ENCODE data around the gene ADAMTS2.
A peak's percentile ranks its signal among the peaks of the same experiment; 100 is the strongest.

Gene ADAMTS2

DNA sequence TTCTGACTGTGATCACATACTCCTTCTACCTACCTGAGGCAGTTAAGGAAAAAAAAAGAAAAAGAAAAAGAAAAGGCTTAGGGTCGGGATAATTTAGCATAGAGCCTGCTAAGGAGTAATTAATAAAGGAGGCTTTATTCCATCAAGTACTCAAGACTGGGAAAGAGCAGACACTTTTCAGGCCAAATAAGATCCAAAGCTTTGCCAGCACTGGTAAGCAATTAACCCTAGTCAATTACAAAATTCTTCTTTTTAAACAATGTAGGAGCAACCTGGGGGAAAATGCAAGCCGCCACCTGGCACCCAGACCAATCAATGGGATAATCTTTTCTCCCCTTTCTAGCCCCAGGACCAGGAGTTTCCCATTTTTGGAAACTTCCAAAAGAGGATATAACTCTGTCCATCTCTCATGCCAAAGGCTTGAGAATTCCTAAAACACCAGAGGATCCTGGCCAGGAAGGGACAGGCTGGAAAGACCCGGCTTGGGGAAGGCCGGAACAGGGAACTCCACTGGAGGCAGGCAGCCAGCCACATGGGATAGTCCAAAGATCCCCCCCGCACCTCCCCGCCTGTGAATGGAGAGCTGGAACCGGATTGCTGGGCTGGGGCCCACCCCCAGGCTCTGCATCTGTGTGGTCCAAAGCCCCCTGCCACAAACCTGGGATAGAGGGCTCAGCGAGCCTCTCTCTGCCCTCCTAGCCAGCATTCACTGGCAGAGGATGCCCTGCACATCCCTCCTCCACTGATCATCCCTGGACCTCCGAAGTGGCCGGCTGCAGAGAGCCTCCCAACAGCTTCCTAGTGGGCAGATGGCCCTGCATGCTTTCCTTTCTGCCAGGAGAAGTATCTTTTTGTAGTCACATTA, 167.3 kb downstream of the ADAMTS2 start:
- no peak for DNase-seq (ENCODE audit: low read depth)

DNA sequence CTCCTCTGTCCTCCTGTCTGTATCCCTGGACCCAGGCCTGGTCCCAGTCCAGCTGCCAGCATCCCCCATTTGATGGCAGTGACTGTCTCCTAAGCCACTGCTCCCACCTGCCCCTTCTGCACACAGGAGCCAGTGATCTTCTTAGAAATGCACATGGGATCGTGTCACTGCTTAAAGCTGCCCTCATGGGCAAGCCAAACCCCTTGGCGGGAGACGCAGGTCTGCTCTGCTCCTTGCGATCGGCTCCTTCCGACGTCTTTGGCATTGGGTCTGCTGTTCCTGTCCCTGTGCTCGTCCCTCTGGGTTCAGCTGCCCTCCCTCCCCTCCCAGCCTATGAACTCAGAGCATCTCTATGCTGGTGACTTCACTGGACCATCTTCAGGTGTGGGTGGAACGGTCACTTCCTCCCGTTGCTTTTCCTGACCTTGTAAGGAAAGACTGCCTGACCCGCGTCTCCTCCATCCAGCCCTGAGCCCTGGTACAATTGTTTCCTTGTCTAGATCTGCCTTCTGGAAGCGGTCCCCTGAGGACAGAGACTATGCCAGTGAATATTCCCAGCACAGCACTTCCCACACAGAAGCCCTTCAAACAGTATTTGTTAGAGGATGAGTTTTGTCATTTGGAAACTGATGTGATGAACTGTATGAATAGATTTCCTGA, 168.6 kb downstream of the ADAMTS2 start:
- DNase-seq (ENCODE audit: low read depth), result no peak

DNA sequence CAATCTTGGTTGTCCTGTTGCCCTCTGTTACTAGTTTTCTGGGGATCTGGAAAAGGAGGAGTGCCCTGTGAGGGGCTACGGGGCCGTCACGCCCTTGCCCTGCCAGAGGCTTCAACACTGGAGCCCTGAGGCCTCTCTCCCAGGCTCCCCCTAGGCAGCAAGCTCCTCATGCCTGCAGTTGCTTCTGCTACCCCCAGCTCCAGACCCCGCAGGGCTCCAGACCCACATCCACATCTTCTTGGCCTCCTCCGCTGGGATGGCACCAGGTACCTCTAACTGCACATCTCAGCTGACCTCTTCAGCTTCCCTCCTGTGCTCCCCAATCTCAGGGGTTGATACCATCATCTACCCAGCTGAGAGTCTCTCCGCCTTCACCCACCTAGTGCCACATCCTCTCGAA, 169.1 kb downstream of the ADAMTS2 start:
- DNase-seq (ENCODE audit: low read depth), result no peak

DNA sequence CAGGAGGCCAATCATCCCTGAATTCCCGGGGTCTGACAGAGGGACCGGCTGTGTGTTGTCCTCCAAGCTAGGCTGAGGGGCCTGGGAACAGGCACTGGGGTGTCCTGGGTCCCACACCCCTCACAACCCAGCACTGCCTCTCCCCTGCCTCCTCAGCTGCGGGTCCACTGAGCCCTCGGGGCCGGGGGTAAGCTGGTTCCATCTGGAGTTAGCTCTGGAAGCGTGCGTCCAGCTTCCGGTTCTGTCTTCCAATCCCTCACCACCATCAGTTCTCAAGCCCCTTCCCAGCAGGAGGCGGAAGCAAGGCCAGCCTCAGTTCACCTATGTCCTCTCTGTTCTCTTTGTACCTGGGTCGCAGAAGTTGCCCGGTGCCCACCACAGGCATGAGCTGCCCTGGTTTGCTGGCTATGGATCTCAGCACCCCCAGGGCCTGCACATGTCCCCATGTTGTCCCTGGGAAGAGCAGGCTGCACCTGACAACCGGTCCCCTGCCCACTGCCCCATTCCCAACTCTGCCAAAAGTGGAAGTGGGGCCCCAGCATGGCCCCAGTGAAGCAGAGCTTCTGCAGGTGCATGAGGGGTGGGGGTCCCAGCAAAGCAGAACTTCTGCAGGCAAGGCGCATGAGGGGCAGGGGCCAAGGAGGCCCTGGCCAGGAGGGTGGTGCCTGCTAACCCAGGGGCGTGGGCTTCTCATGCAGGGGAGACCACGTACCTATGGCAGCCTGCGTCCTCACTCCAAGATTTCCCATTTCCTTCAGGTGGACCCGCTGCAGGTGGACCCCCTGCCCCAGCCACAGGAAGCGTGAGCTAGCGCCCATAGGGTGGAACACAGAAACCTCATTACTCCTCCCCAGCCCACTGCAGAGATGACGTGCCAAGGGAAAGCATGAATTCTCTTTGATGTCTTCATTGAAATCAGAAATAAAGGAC, 173.2 kb downstream of the ADAMTS2 start:
- DNase-seq (ENCODE audit: low read depth), result no peak

DNA sequence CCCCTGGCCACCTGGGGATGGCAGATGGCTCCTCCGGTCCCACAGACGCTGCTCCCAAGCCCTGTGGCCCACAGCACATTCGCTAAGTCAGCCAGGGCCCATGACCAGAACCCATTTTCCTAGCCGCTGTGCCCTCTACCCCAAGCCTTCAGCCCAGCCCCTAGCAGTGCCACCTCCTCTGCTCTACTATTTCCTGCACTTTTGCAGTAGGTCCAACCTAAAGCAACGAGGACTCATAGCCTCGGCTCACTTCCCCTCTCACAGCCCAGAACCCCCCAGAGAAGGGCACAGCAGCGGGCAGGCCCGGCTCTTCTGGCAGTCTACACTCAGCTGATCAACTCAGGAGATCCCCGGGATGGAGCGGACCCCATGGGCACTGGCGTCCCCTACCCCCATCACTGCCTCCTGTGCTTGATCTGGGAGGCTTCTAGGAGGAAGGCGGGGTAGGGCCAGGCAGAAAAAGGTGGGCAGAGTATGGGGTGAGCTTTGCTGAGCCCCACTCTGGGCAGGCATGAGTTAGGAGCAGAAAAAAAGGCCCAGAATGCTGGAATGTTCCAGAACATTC, 173.9 kb downstream of the ADAMTS2 start:
- no peak for DNase-seq (ENCODE audit: low read depth)

DNA sequence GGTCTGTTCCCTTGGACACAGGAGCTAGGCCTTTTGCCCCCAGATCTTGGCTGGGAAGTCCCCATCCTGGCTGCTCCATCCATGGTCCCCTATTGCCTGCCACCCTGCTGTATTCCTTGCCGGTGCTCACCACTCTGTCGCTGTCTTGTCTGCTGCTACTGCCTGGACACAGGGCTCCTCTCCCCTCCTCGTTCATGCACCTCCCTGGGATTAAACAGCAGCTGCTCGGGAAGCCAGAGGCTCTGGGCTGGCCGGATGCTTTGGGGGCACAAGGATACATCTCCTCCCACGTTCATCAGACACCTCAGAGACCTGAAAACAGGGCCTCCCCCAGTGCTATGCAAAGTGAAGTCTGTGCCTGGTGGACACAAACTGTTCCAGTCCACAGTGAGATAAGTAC, 174.7 kb downstream of the ADAMTS2 start:
- DNase-seq (ENCODE audit: low read depth), result no peak

DNA sequence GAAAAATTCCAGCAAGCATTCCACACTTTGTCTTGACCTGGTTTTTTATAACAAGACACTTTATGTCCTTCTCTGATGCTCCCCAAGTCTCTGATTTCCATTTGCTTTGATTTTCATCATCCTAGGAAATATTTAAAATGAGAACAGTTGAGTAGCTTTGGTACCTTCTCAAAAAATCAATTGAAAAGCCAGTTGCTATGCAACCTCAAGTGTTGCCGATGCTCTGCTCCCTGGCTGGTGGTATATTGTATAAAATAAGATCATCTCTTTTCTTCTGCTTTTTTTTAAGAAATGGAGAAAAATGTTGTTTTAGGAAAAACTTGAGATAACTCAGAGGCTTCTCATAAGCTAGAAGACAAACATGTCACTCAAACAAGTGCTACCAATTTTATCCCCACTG, 175.4 kb downstream of the ADAMTS2 start:
- no peak for DNase-seq (ENCODE audit: low read depth)

DNA sequence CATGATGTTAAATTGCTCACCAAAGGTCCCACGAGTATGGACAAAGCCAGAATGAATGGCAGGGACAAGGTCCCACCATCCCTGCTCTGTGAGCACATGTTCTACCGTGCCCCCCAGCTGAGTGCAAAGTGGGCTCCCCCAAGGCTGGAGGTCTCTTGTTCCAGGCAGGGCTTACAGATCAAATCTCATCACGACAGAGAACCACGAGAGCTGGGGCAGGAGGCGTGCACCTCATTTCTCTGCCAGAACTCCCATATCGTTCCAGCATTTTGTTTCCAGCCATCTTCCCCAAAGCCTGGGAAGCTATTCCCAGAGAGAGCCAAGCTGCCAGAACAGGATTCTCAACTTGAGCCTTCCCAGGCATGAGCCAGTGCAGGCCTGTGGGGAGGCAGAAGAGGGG, 176.6 kb downstream of the ADAMTS2 start:
- no peak for DNase-seq (ENCODE audit: low read depth)

DNA sequence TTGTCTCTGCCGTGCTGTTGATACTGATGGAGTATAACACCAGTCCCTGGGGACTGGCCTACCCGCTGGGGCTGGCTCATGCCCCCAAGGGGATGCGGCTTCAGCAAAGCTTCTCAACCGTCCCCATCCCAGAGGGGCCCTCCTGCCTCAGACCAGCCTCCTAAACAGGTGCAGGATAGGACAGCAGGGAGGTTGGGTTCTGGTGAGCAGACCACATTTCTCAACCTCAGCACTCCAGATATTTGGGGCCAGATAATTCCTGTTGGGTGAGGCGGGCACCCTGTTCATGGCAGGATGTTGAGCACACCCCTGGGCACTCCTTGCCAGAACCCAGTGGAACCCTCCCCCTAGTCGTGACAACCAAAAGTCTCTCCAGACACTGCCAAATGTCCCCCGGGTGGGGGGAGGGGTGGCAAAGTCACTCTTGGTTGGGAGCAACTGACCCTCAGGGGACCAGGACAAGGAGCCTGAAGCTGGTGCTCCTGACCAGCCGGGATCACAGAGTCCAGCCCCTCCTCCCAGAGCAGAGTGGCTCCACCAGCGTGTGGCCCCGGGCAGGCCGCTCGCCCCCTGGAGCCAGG, 177.3 kb downstream of the ADAMTS2 start:
- DNase-seq (ENCODE audit: low read depth), result no peak

DNA sequence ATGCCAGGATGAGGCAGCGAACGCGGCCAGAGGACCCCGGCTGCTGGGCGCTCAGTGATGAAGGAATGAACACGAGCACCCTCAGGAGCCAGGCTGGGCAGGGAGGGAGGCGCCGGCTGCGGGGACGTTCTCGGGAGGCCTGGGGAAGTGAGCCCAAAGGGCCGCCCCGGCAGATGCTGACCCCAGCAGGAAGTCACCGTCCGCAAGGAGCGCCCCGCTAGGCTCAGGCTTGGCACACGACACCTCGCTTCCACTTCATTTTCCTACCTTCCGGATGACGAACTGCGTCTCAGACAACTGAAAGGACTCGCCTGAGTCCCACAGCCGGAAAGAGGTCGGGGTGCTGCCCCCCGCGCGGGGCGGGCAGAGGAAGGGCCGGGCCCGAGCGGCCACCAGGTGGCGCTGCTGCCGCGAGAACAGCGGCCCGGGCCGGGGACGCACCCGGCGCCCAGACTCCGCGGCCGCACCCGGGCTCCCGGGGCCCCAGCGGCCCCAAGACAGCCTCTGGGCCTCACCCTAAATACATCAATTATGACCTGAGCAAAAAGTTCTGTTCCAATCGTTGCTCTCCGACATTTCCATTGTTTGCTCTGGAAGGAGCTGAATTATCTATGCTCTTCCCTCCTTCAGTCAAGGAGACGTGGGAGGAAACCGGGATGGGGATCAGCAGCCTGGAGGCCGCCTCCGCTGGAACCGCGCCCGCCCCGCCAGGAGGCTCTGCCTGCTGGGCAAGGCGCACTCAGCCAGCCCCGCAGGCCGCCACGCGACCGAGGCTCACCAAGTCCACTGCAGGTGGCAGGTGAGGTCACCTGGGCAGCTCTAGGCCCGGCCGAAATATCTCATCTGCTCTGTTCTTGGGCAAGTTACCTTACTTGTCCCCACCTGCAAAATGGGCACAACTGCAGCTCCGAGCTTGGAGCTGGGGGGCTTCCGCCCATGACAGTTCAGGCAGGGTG, 178.1 kb downstream of the ADAMTS2 start:
- peak; percentile 65 for DNase-seq (ENCODE audit: low read depth)

DNA sequence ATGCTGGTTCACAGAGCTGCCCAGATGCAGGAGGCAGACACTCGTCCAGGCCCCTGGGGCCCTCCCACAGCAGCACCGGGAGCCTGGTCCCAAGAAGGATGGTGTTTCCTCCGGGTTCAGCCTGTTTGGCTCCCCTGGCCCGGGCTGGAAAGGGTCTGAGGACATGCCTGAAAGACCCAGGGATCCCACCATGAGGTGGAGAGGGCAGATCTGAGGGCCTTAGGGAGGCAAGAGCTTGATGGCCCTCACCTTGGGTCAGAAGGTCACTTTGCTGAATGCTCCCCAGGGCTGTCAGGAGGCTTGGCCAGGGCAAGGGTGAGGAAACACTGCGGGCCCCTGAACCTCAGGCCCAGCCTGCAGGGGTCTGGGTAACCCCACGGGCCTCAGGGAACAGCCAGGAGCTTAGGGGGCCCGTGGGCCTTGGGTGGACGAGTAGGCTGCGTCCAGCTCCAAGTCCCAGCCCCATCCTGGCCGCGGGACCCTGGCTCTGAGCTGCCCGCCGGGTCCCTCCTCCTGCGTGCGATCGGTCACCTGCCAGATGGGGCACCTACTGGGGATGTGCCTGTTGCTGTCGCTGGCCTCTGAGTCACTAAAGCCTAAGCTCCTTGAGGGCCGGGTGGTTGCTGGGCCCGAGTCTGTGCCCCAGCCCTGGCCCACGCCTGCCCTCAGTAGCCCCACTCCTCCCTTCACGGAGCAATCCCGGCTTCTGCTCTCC, 178.9 kb downstream of the ADAMTS2 start:
- DNase-seq (ENCODE audit: low read depth), result no peak

DNA sequence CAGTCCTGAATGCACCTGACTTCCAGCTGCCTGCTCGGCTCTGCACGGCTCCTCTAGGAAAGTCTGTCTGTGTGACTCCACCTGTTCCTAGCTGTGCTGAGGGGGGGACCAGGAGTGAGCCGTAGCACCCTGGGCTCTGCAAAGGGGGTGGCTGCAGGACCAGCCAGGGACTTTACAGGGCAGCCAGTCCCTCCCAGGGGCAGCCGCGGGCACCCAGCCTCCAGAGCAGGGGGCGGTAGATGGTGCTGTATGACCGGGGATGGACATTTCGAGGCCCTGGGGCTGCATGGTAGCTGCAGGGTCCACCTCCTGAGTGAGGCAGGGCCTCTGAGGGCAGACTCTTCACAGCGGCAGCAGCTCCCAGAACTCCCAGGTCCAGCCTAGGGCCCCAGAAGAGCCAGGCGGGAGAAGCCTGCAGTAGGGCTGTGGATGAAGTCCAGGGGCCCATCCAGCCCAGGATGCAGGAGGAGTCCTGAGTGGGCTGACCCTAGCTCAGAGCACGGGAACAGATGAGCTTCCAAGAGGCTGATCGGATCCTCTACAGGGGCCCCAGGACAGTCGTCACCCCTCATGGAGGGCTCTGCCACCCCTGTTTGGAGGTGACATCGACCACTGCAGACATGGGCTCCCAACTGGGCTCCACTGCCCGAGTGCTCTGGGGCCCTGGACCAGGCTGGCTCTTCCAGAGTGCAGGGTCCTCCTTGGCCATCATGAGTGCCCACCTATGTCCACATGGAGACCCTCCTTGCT, 179.7 kb downstream of the ADAMTS2 start:
- DNase-seq (ENCODE audit: low read depth), result no peak

DNA sequence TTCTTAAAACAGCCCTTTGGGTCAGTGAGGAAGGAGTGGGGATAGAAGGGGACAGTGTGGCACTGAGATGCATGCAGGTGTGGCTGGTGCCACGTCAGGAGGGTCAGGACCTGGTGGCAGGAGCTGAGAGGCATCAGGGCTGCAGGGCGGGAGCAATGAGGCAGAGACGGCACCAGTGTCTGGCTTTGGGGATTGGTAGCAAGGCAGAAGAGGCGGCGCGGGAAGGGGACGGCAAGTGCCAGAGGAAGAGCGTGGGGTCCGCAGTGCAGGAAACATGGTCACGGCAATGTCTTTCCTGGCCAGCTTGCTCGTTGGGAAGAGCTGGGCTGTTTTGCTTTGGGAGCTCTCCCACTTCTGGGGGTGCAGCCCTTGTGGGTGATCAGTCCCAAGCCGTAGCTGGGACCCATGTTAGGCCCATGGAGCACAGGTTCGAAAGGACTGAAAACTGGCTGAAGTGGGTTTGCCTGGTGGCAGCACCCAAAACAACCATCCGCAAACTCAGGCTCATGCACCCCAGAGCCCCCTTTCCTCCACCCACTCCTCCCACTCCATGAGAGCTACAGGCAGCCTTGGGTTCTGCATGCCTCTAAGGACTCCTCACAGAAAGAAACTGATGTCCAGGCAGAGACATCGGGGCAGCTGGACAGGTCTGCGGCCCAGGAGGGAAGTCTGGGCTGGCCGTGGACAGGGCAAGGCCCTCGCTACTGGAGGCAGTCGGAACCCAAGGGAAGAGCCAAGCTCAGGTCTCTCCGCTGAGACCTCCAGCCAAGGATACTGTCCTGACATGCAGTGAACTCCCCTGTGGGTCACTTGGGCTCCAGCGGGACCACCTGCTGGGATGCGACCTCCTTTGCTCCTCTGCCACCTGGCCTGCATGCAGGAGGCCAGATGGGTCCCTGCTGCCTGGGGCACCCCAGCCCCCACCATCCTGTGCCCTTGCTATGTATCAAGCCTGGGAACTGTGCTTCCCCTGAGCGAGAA, 180.6 kb downstream of the ADAMTS2 start:
- no peak for DNase-seq (ENCODE audit: low read depth)

DNA sequence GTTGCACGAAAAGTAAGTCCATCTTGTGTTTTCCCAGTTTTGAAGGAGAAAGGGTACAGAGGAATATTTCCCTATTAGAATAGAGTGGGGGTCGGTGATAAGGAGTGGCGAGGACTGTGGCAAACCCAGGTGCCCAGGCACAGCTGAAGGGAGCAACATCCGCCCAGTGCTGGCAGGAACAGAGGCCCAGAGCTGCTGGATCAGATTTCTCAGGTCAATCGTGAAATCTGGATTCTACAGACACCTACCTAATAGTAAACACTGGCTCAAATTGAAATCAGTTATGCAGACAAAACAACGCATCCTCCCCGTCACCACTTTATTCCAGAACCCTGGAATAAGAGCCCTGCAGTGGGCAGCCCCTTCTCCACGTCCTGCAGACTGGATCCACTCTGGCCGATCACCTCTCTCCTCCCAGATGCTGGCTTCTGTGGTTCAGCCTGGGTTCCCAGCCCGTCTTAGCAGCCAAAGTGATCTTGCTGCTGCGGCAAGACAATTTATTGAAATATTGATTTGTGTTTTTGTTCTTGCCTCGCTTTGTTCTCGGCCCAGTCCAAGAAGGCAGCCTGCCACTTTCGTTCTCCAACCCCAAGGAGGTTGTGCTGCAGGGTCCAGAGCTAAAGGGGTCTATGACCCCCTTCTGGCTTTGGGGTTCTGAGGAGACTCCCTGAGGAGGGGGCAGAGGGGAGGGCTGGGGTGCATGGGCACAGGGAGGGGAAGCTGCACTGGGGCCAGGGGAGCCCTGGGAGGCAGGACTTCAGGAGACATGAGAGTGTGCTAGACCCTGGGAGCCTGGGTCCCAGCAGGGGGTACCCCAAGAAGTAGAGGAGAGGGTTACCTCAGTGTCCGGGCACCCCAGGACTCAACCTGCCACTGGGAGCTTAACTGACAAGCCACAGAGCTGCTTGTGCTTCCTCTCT, 181.8 kb downstream of the ADAMTS2 start:
- no peak for DNase-seq (ENCODE audit: low read depth)

DNA sequence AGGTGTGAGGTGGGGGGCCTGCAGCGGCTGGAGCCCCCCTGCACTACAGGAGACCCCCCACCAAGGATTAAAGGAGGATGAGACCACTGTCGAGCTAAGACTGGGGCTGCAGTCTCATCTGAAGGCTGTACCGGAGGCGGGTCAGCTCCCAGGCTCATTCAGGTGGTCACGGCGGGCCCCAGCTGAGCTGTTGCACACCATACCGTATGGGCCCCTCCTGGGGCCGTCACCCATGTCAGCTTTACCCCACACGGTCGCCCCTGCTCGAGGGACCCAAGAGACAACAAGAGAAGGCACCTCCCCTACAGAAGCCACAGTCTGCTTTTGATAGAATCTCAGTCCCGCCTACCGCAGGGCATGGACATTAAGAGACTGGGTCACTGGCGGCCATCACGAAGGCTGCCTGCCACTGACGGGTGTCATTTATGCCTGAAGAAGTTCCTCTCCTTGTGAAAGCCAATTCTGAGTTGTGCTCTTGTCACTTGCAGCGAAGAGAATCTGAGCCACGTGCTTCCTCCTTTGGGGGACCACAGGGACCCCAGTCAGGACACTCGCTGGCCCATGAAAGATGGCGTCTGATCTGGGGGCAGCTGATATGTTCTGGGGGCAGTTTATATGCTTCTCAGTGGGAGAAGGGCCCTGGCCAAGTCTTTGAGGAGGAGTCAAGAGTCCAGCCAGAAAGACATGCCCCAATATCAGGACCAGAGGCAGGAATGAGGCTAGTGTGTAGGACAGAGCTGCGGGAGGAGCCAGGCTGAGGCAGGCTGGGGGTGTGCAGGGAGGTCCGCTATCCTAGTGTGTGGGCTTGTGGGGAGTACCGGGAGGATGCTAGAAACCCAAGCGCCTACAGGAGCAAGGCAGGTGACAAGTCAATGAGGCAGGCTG, 182.7 kb downstream of the ADAMTS2 start:
- DNase-seq (ENCODE audit: low read depth), result no peak

DNA sequence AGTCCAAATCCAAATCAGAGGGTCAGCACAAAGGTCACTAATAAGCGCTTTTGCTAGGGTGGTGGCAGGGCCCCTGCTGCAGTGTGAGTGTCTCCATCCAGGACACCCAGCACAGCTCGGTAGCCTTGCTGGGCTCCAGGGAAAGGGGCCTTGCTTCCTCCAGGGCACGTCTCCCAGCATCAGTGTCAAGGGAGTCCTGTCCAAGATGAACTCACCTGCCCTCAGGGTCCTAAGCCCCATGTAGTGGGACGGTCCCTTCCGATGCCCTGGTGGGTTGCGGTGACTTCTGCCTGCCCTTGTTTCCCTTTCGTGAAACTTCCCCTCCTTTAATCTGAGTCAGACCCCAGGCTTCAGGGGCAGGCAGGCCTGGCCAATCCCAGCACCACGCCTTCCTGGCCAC, 183.4 kb downstream of the ADAMTS2 start:
- no peak for DNase-seq (ENCODE audit: low read depth)

All from amniotic epithelial cell (primary cell).